ENCODE data around the gene TMEM238. TPM values are rescaled to one million over a fixed set of nuclear protein-coding genes. Genes with fewer than 3 reads are reported as not detected.

Gene TMEM238
- total and polyA plus RNA-seq, 10 of the 15 experiments (the other 5 are each of a cell fraction or from before 2014, with no cell fraction given) = 0.05 to 16.9 (median 0.58) TPM; not detected in 1

- TF ChIP-seq REST (IDR thresholded peaks at IDR 0.05; ENCODE audit: low read depth, low read length) (no peak), POU2F2 (IDR thresholded peaks at IDR 0.05; ENCODE audit: borderline replicate concordance, low read depth, low read length) (no peak; the same call in 2 of the 3 replicates), PAX5 (IDR thresholded peaks at IDR 0.05; ENCODE audit: borderline replicate concordance, low read depth, low read length) (peak; percentile 24; the same call in 1 of the 2 replicates), RBBP5 (conservative IDR thresholded peaks at IDR 0.05) (no peak), CTCF (IDR thresholded peaks at IDR 0.05 in 2 of 3, conservative IDR thresholded peaks at IDR 0.05 in 1 of 3; ENCODE audit: control insufficient read depth in 2 of 3, extremely low read depth in 1 of 3, insufficient read depth in 1 of 3, low read depth in 3 of 3, low read length in 3 of 3) (peak; percentile 11 to 19 (median 14); a peak in 3 of 6 replicates), HSF1 (IDR thresholded peaks at IDR 0.05; ENCODE audit: low read depth, low read length) (no peak), E4F1 (IDR thresholded peaks at IDR 0.05; ENCODE audit: borderline replicate concordance, partially characterized antibody) (peak; percentile 78), GABPA (IDR thresholded peaks at IDR 0.05; ENCODE audit: low read depth) (no peak), PRDM15 (CRISPR knock-in tag; IDR thresholded peaks at IDR 0.05) (no peak), TCF7 (IDR thresholded peaks at IDR 0.05; ENCODE audit: borderline replicate concordance) (no peak), TAF1 (IDR thresholded peaks at IDR 0.05; ENCODE audit: borderline replicate concordance, low read depth, low read length) (peak; percentile 50; the same call in 1 of the 2 replicates), POLR2AphosphoS2 (IDR thresholded peaks at IDR 0.05; ENCODE audit: low read depth, low read length) (no peak; the same call in 1 of the 2 replicates), GATAD2B (conservative IDR thresholded peaks at IDR 0.05; ENCODE audit: low read depth) (0 out of 2 replicates have a peak, but pooled peaks have one; percentile 36), RELA (IDR thresholded peaks at IDR 0.05; ENCODE audit: borderline replicate concordance, partially characterized antibody) (no peak)
Measured at GRCh38 chr19:55339105-55339888, 44.8 kb downstream of the TMEM238 start, which contains the start of gene KMT5C (continued).
